ENCODE measurements around the gene SLC16A8.

SLC16A8 gene

GRCh38 chr22:38071421-38072321 lies 12.3 kb downstream of the SLC16A8 start:
- DNase-seq = no peak

DNA sequence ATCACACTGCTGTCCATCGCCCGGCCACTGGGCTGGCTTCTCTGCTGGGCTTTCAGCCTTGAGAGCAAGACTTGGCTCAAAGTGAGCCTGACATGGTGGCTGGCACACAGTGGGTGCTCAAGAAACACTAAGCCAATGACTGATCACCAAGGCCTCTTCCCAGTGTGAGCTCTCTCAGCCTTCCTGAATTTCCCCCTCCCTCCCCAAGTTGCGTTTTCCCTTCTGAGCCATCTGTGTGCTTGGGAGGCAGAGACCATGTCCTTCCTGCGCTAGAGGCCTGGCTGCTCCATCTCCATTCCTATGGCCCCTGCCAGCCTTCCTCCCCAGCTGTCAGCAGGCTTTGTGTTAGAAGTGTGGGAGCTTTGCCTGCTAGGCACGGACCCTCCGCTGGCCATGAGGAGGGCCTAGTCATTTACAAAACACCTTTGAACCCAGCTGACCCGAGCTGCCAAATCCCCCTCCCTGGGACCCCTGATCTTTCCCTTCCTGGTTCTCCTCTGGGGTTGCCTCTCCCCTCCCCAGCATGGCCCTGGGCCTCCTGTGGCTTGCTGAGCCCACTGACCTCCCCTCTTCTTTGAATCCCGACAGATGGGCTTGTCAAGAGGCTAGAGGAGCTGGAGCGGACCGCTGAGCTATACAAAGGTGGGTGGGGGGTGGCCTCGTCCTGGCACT lies 13.6 kb downstream of the SLC16A8 start:
- DNase-seq = no peak

- peak; percentile 7 for DNase-seq
Measured at GRCh38 chr22:38069372-38070249, 14.4 kb downstream of the SLC16A8 start.

DNA sequence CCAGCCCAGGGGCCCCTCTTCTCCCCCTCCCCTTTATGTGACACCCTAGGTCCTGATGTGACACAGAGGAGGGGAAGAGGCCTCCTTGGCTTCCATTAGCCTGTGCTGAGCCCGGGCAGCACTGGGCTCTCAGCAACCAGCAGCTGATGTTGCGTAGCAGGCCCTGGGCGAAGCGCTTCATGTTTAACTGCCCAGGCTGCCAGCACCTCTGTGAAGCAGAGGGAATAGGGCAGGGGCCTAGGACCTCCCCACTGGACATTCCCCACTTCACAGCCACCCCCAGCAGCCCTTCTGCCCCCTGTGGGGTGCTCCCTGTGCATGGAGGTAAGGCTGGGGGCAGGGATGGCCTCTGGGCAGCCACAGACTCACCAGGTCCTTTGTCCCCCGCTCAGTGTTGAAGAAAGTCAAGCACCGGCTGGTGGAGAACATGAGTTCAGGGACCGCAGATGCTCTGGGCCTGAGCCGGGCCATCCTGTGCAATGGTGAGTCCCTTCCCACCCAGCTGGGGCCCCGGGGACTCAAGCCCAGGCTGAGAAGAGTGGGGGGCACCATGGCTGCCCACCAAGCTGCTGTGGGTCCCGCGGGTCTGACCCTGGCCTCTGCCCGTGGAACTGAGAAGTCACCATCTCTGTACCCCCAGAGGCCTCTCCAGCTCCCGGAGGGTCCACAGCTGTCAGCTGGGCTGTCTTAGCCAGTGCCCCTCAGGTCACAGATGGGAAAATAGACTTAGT lies 15.2 kb downstream of the SLC16A8 start:
- no peak for DNase-seq

GRCh38 chr22:38067761-38068360 lies 16.1 kb downstream of the SLC16A8 start:
- DNase-seq = no peak

GRCh38 chr22:38067028-38067415 lies 17.0 kb downstream of the SLC16A8 start:
- DNase-seq = no peak

DNA sequence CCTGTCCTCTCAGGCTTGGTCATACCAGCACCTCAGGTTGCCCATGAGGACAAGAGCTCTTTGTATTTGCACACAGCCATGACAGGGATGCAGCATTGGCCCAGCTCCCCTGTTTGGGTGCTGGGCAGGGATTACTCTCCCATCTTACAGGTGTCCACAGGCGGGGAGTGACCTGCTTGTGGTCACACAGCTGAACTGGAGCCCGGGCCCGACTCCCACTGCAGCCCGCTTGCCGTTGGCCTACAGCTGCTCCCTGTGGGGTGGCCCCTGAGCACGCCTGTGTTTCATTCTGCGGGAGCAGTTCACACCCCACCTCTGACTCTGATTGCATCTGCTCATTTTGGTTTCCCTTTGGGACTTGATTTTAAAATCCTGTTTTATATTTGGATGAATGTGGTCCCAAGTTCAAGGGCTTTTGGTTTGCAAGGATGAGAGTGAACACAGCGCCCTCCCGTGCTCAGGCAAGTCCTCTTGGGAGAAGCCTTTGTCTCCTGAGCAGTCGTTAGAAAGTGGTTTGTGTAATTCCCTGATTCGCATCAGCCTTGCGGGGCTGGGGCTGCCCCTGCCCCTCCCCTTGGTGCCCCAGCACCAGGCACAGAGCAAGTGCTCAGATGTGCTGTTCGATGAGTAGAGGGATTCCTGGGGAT lies 17.5 kb downstream of the SLC16A8 start:
- DNase-seq = no peak

- DNase-seq = no peak
Measured at GRCh38 chr22:38065539-38065938, 18.4 kb downstream of the SLC16A8 start.

DNA sequence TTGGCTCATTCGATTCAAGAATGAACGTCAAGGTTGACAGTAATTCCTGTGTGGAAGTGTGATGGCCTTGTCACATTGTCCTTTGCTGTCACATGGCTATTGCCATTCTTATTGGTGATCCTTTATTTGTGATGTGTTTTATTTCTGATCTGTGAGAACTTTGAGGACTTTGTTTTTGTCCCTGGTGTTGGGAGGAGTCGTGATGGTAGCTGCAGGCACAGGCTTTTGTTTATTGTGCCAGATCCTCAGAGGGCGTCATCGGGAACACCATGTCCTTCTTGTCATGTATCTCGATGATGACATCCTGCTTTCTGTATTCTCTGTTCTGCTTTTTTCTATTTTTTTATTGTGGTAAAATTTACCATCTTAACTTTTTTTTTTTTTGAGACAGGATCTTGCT lies 21.2 kb downstream of the SLC16A8 start:
- DNase-seq = no peak

GRCh38 chr22:38056969-38057891 lies 26.8 kb downstream of the SLC16A8 start, which contains the start of gene PICK1:
Gene PICK1 (plus strand): TSS chr22:38057404. CDS start chr22:38057810, 406 bp downstream.
- peak; percentile 87 for DNase-seq

DNA sequence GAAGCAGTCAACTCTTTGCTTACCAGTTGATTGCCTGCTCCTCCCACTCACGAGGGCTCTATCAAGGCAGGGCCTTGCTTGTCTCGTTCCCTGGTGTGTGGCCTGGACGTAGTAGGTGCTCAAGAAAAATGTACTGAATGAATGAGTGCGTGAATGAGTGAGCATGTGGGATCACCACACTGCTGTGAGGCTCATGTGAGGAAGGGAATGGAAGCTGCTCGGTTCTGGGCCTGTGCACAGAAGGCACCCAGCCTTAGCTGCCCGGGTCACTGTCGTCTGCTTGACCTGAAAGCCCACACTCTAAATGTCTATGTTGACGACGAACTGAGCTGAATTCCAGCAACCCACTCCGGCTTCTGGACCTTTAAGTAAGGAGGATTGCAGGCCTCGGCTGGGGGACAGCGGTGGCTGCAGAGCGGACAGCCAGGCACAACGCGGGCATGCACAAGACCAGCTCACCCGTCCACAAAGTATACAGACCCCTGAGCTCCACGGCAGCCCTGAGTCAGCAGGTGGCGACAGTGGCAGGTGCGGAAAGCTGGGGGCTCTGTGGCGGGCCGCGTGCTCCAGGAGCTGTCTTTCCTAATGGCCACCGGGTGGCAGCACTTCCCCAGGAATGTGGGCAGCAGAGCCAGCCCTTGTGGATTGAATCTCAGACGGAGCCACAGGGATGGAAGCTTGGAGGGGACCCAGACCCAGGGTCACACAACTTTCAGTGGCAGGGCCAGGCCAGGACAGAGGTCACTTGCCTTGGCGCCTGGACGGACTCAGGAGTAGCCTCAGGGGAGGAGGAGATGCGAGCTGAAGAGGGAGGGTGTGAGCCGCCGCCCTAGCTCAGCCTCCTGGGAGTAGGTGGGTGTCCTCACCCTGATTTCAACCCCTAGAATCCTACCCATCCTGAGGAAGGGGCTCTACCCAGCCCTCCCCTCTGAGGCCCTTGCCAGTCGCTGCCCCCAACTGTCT lies 31.8 kb downstream of the SLC16A8 start:
- peak; percentile 85 for DNase-seq

- DNase-seq = no peak
Measured at GRCh38 chr22:38051261-38051660, 32.7 kb downstream of the SLC16A8 start.

DNA sequence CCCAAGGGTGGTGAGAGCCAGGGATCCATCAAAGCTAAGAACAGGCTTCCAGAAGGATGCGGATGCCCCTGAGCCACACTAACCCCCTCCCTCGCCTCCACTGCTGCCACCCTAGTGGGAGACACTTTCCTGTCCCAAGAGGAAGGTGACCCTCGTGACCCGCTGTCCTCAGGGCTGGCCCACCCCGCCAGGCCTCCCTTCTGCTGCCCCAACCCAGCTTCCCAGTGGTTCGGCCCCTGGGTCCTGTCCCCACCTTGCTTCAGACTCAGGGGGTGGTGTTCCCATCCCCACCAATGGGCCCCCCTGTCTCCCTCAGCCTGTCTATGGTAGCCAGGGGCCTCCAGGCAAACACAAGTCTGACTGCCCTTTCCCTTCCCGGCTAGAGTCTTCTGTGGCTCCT lies 33.3 kb downstream of the SLC16A8 start:
- DNase-seq = no peak

GRCh38 chr22:38049812-38050619 lies 34.0 kb downstream of the SLC16A8 start:
- DNase-seq = no peak

DNA sequence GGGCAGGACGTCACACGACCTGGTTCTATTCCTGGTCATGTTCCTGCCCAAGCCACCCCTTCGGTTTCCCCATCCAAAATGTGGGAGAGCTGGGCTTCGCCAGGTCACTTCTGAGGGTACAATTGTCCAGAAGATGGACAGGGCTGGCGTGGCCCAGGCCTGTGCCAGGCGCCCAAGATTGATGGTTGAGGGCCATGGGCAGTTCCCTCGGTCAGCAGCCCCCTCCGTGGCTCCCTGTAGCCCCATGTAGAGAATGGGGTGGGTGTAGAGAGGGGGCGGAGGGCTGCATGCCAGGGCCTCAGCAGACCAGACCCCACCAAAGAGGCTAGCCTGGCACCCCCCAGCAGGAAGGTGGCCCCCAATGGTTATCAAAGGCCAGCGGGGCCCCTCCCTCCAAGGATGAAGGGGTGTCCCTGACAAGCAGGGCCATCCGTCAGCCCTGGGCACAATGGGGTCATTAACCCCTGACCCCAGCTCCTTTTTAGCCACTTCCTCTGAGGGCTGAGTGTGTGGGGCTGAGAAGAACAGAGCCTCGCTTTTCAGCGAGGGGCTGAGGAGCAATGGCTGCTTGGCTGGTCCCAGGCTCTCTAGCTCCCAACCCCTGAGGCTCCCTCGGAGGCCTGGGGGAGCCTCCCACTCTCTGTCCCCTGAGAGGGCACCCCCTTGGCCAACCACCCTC lies 37.8 kb downstream of the SLC16A8 start:
- DNase-seq = no peak

DNA sequence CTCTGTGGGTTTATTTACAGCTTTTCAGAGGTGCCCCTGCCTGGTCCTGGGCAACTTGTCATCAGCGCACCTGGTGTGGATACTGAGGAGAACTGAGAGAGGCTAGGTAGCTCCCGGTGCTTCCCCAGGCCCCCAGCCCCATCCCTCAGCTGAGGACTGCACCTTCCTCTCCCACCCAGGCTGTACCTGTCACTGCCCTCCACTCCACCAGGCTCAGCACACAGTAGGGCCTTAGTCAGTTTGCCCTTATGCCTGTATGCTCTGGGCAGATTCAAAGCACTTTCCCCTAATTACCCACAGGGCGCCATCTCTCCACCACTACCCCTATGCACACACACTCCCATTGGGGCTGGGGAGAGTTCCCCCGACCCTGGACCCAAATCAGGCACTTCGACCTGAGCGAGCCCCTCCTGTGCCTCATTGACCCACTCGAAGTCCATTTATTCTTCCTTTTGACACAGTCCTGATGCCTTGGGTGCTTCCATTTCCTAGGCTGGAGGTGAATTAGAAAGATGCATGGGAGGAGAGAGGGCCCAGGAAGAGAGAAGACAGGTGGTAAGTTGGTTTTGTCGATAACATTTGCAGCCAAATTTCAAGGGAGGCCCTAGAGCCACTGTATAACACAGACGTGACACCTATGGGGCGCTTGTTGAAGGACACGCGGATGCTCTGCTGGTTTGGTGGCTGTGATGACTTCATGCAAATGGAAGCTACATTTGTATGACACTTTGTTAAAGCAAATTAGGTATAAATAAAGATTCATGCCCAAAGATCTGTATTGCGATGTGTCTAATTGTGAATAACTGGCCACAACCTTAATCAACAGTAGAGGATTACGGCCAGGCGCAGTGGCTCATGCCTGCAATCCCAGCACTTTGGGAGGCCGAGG lies 40.6 kb downstream of the SLC16A8 start:
- no peak for DNase-seq

DNA sequence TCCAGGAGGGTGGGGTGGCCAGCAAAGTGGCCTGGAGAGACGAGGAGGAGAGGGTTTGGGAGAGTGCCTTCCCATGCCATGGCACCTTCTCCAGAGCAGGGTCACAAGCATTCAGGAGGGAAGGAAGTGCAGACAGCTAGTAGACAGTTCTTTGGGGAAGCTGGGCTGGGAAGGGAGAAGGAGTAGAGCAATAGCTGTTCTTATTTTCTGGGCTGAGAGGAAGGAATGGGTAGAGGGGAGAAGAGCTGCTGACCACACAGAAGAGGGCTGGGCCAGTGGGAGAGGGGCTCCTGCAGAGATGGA lies 41.5 kb downstream of the SLC16A8 start:
- DNase-seq = no peak

Data from OCI-M1 (cell line).